ENCODE data around the gene ACY1. TPM values are rescaled to one million over a fixed set of nuclear protein-coding genes. Genes with fewer than 3 reads are reported as not detected.
A peak's percentile ranks its signal among the peaks of the same experiment; 100 is the strongest.

The ACY1 gene
- total RNA-seq, 1 donor from 2014 or later = 52.9 TPM

DNA sequence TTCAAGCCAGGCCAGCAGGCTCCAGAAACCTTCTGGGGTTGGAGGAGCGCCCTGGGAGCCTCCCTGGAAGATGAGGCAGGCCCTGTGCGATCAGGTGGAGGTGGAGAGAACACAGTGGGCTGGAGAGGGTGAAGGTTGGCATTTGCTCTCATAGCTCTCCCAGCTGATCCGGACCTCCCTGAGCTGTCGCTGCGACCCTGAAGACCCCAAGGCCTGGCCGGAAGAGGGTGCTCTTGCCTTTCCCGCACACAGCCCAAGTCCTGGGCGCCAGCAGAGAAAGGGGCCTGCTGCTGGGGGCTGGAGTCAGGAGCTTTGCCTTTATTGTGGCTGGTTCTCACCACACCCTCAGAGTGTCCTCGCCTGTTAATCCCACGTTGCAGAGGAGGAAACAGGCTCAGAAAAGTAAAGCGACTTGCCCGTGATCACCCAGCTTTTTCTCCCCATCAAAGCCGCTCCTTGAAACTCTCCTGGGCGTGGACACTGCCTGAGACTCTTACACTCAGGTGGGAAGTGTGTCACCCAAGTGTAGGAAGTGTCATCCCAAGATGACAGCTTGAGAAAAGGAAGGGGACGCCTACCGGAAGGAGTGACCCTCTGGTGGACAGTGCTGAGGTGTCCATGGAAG, 20.9 kb downstream of the ACY1 start:
- DNase-seq (ENCODE audit: low read depth) = no peak

GRCh38 chr3:52004906-52005395, 21.6 kb downstream of the ACY1 start:
- DNase-seq (ENCODE audit: low read depth) = no peak

DNA sequence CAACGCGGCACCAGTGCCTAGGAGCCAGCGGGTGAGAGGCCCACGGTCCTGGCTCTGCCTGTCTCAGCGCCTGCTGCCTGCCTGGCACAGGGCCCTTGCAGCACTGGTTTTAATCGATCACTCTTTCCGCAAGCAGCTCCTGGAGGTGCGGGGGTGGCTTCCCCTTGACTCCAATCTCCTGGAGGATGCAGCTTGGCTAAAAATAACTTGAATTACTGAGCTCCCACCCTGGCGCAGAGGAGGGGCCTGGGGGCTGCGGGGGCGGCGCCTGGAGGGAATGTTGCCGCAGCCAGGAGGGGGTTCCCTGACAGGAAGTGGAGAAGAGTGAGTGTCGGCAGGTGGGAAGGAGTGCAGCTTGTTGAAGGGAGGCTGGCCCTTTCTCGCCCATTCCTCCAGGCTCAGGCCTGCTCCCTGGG, 22.2 kb downstream of the ACY1 start:
- no peak for DNase-seq (ENCODE audit: low read depth)

GRCh38 chr3:52006017-52006819, 22.9 kb downstream of the ACY1 start:
- DNase-seq (ENCODE audit: low read depth) = no peak

DNA sequence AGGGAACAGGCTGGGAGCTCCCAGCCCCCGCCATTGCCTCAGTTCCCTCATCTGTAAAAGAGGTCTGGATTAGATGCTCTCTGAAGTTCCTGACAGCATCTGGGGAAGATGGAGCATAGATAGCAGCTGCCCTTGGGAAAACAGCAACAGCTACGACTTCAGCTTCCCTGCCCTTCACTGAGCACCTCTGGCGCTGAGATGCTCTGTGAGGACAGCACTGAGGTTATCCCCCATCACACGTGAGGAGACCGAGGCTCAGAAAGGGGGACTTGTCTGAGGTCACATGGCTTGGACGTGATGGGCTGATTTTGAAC, 23.4 kb downstream of the ACY1 start:
- no peak for DNase-seq (ENCODE audit: low read depth)

DNA sequence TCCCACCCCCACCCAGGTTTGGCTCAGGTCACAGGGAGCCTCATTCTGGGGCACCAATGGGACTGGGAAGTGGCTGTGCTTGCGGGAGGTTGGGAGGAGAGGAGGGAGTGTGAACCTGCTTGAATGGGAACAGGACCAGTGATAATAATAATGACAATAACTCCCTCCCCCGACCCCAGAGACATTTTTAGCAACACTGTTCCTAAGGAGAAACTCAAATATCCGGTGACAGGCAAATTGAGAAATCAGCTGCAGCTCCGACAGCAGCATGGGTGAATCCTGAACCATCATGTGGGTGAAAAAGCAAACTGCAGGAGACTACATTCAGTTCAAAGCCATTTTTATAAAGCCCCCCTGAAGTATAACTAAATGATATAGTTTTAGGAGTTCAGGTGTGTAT, 24.0 kb downstream of the ACY1 start:
- no peak for DNase-seq (ENCODE audit: low read depth)

DNA sequence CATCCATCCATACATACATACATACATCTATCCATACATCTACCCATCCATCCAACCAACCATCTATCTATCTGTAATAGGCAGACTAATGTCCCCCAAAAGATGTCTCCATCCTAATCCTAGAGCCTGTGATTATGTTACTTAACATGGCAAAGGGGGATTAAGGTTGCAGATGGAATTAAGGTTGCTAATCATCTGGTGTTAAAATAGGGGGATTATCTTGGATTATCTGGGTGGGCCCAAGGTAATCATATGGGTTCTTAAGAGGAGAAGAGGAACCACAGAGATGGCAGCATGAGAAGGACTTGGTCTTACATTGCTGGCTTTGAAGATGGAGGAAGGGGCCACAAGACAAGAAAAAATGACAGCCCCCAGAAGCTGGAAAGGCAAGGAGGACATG, 27.1 kb downstream of the ACY1 start:
- no peak for DNase-seq (ENCODE audit: low read depth)

- no peak for DNase-seq (ENCODE audit: low read depth)
Measured at GRCh38 chr3:52012699-52013098, 29.4 kb downstream of the ACY1 start.

GRCh38 chr3:52013802-52014598, 30.7 kb downstream of the ACY1 start:
- no peak for DNase-seq (ENCODE audit: low read depth)

GRCh38 chr3:52014613-52015012, 31.3 kb downstream of the ACY1 start:
- DNase-seq (ENCODE audit: low read depth) = no peak

- no peak for DNase-seq (ENCODE audit: low read depth)
Measured at GRCh38 chr3:52015438-52016228, 32.3 kb downstream of the ACY1 start.

DNA sequence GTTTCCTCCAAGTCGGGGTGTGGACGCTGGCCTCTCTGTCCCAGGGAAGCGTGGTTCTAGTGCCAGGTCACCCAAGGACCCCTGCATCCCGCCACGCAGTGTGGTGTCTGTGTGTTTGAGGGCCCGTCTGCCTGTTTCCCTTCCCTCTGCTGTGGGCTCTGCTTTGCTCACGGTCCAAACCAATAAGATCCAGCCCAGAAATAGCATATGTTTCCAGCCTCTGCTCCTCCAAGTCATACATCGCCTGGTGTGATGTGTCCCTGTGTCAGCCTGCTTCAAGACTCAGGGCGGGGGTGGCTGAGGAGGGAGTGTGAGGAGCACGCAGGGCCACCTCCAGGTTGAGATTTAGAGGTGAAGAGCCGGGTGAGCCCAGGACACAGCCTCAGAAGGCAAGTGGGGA, 34.3 kb downstream of the ACY1 start:
- no peak for DNase-seq (ENCODE audit: low read depth)

DNA sequence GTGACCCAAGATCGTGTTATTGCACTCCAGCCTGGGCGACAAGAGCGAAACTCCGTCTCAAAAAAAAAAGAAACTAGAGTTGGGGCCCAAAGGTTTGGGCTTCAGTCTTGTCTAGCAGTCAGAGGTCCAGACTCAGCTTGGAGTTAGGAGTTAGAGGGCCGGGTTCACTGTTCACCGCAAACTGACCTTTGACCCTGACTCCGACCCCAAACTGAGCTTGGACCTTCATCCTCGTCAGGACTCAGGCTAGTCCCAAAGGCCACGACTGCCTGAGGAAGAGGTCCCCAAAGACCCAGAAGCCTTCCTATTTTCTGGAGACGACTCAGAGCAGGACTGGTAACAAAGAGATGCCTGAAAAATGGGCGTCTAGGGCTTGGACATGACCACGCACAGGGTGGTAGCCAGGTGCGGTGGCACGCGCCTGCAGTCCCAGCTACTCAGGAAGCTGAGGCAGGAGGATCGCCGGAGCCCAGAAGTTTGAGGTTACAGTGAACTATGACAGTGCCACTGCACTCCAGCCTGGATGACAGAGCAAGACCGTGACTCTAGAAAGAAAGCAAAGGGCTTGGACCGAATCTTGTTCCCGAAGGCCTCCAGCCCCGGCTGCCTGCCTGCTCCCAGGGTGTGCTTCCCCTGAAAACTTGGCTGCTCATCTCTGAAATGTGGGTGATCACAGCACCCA, 35.1 kb downstream of the ACY1 start:
- no peak for DNase-seq (ENCODE audit: low read depth)

- DNase-seq (ENCODE audit: low read depth) = peak; percentile 39
Measured at GRCh38 chr3:52019352-52020080, 36.2 kb downstream of the ACY1 start.

GRCh38 chr3:52020796-52021195, 37.5 kb downstream of the ACY1 start:
- no peak for DNase-seq (ENCODE audit: low read depth)

GRCh38 chr3:52021489-52022268, 38.3 kb downstream of the ACY1 start:
- no peak for DNase-seq (ENCODE audit: low read depth)

DNA sequence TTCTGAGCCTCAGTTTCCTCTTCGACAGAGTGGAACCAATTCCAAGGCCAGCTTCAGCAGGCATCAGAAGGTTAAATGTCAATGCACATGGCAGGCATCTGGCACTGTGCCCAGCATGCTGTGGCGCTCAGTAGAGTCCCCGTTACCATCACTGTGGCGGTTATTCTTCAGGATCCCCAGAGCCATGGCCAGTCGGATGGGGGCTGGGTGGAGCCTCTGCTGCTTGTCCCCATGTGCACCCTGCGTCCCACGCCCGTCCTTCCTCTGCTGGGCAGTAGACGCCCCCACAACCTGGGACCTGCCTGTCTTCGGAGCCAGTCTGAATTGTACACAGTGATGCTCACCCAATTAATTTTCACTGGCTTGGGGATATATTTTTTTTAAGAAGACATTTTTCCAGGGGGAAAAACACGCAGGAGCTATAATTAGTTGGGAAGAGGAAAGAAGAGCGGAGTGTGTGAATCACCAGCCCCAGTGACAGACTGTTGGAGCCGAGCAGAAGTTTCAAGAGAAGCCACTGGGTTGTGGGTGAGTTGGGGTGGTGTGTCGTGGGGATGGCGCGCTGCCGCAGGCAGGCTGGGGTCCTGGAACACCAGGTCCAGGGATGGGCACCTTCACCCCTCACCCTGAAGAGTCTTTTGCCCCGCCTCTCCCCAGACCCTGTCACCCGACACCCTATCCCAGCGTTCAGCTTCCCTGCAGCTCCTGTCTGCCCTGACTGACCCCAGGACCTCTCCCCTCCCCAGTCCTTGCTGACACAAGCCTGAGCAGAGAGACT, 39.2 kb downstream of the ACY1 start:
- DNase-seq (ENCODE audit: low read depth) = peak; percentile 56

DNA sequence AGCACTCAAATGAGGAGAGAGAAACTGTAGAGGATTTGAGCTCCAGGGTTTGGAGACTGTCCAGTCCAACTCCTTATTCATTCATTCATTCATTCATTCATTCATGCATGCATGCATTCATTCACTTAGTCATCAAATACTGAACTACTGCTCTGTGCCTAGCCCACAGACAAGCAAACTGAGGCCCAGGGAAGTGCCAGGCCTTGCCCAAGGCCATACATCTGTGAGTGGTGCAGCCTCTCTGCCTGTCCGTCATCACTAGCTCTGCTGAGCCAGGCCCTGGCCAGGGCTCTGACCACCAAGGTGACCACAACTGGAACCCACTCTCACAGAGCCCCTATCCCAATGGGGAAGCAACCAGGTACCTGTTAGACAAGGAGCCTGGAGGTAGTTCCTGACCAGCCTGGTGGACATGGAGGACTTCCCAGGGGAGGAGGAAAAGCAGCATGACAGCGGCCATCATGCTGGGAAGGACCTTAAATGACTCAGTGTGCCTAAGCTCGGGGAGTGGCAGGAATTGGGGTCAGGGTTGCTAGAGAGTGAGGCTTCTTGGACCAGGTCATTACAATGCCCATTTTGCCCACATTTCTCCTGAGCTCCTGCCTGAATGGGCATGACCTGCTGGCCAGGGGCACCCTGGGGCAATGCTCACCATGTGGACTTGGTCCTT, 39.9 kb downstream of the ACY1 start:
- no peak for DNase-seq (ENCODE audit: low read depth)

All from myocyte (in vitro differentiated cells).